ENCODE data around the gene FBXL3. TPM values are rescaled to one million over a fixed set of nuclear protein-coding genes. Genes with fewer than 3 reads are reported as not detected.
A peak's percentile ranks its signal among the peaks of the same experiment; 100 is the strongest.

The FBXL3 gene
- polyA plus RNA-seq, 1 donor from 2014 or later: 43.4 TPM

GRCh38 chr13:76983676-76984075 lies 43.3 kb downstream of the FBXL3 start:
- peaks cover 1% of the 10 kb centered on the region for H3K36me3 Mint-ChIP-seq
- H3K4me1 Mint-ChIP-seq: peaks cover 0 to 2% (median 2%) of the 10 kb centered on the region in 3 donors

GRCh38 chr13:76982061-76982460 lies 44.9 kb downstream of the FBXL3 start:
- Mint-ChIP-seq H3K4me1 (peaks cover 0 to 2% (median 2%) of the 10 kb centered on the region in 3 donors), H3K36me3 (peaks cover 1% of the 10 kb centered on the region), H3K4me3 (no peak overlapping the region), H3K9me3 (no peaks in the 10 kb centered on the region), H3K27ac (no peak overlapping the region), H3K27me3 (peaks cover 12% of the 10 kb centered on the region)

More at GRCh38 chr13:76983676-76984075, 43.3 kb downstream of the FBXL3 start:
- Mint-ChIP-seq H3K9me3 (no peaks in the 10 kb centered on the region), H3K27me3 (peaks cover 16% of the 10 kb centered on the region), H3K4me3 (no peak overlapping the region), H3K27ac (no peak overlapping the region)

GRCh38 chr13:76980075-76980718 lies 46.8 kb downstream of the FBXL3 start:
- Mint-ChIP-seq H3K4me3 (peak overlapping the region in 1 of 4 donors; percentile 68), H3K27me3 (peaks cover 15% of the 10 kb centered on the region), H3K36me3 (peaks cover 1% of the 10 kb centered on the region), H3K4me1 (peaks cover 0 to 2% (median 2%) of the 10 kb centered on the region in 3 donors), H3K27ac (no peak overlapping the region), H3K9me3 (no peaks in the 10 kb centered on the region)

- no peak overlapping the region for H3K27ac Mint-ChIP-seq
- H3K36me3 Mint-ChIP-seq: peaks cover under 1% of the 10 kb centered on the region
- peaks cover 2 to 4% (median 4%) of the 10 kb centered on the region in 3 donors for H3K4me1 Mint-ChIP-seq
- H3K9me3 Mint-ChIP-seq: no peaks in the 10 kb centered on the region
- H3K27me3 Mint-ChIP-seq: peaks cover 22% of the 10 kb centered on the region
- no peak overlapping the region for H3K4me3 Mint-ChIP-seq
These were observed 50.0 kb downstream of the FBXL3 start for GRCh38 chr13:76976929-76977328.

GRCh38 chr13:76976490-76976889 lies 50.5 kb downstream of the FBXL3 start:
- H3K4me1 Mint-ChIP-seq: peaks cover 2 to 4% (median 4%) of the 10 kb centered on the region in 3 donors
- no peak overlapping the region for H3K27ac Mint-ChIP-seq
- H3K36me3 Mint-ChIP-seq: peaks cover 2% of the 10 kb centered on the region
- H3K9me3 Mint-ChIP-seq: no peaks in the 10 kb centered on the region
- H3K4me3 Mint-ChIP-seq: no peak overlapping the region
- H3K27me3 Mint-ChIP-seq: peaks cover 22% of the 10 kb centered on the region

GRCh38 chr13:76975863-76976262 lies 51.1 kb downstream of the FBXL3 start:
- peaks cover 2 to 4% (median 4%) of the 10 kb centered on the region in 3 donors for H3K4me1 Mint-ChIP-seq
- H3K27me3 Mint-ChIP-seq: peaks cover 17% of the 10 kb centered on the region
- H3K36me3 Mint-ChIP-seq: peaks cover 2% of the 10 kb centered on the region
- no peaks in the 10 kb centered on the region for H3K9me3 Mint-ChIP-seq
- no peak overlapping the region for H3K27ac Mint-ChIP-seq
- no peak overlapping the region for H3K4me3 Mint-ChIP-seq

- Mint-ChIP-seq H3K27ac (no peak overlapping the region), H3K9me3 (no peaks in the 10 kb centered on the region), H3K4me3 (no peak overlapping the region), H3K4me1 (peaks cover 0 to 4% (median 4%) of the 10 kb centered on the region in 3 donors), H3K27me3 (peaks cover 17% of the 10 kb centered on the region), H3K36me3 (peaks cover 2% of the 10 kb centered on the region)
These were observed 52.4 kb downstream of the FBXL3 start for GRCh38 chr13:76974618-76974975.

- Mint-ChIP-seq H3K27me3 (peaks cover 16% of the 10 kb centered on the region), H3K9me3 (no peaks in the 10 kb centered on the region), H3K27ac (no peak overlapping the region), H3K36me3 (peaks cover 2% of the 10 kb centered on the region), H3K4me1 (peaks cover 0 to 4% (median 4%) of the 10 kb centered on the region in 3 donors), H3K4me3 (no peak overlapping the region)
These were observed 52.9 kb downstream of the FBXL3 start for GRCh38 chr13:76973920-76974617.

GRCh38 chr13:76971851-76972829 lies 54.8 kb downstream of the FBXL3 start:
- peaks cover 0 to 2% (median 0%) of the 10 kb centered on the region in 3 donors for H3K9me3 Mint-ChIP-seq
- no peak overlapping the region for H3K4me3 Mint-ChIP-seq
- H3K4me1 Mint-ChIP-seq: peaks cover 0 to 4% (median 3%) of the 10 kb centered on the region in 3 donors
- H3K27ac Mint-ChIP-seq: peak overlapping the region in 1 of 3 donors; percentile 8
- peaks cover 19% of the 10 kb centered on the region for H3K27me3 Mint-ChIP-seq
- H3K36me3 Mint-ChIP-seq: peaks cover 2% of the 10 kb centered on the region

- H3K27me3 Mint-ChIP-seq: peaks cover 18% of the 10 kb centered on the region
- H3K27ac Mint-ChIP-seq: no peak overlapping the region
- peaks cover 2% of the 10 kb centered on the region for H3K36me3 Mint-ChIP-seq
These were observed 55.7 kb downstream of the FBXL3 start for GRCh38 chr13:76971215-76971614.

GRCh38 chr13:76969488-76970365 lies 57.2 kb downstream of the FBXL3 start:
- Mint-ChIP-seq H3K27me3 (peaks cover 18% of the 10 kb centered on the region), H3K4me3 (no peak overlapping the region), H3K27ac (no peak overlapping the region), H3K9me3 (peaks cover 0 to 2% (median 0%) of the 10 kb centered on the region in 3 donors), H3K36me3 (peaks cover 2% of the 10 kb centered on the region), H3K4me1 (peaks cover 0 to 4% (median 3%) of the 10 kb centered on the region in 3 donors)

More at GRCh38 chr13:76971215-76971614, 55.7 kb downstream of the FBXL3 start:
- Mint-ChIP-seq H3K4me1 (peaks cover 0 to 4% (median 3%) of the 10 kb centered on the region in 3 donors), H3K4me3 (no peak overlapping the region), H3K9me3 (peaks cover 0 to 2% (median 0%) of the 10 kb centered on the region in 3 donors)

GRCh38 chr13:76968041-76968440 lies 58.9 kb downstream of the FBXL3 start:
- H3K9me3 Mint-ChIP-seq: peaks cover 0 to 2% (median 0%) of the 10 kb centered on the region in 3 donors
- H3K4me1 Mint-ChIP-seq: peaks cover 0 to 4% (median 3%) of the 10 kb centered on the region in 3 donors
- H3K27ac Mint-ChIP-seq: no peak overlapping the region
- no peak overlapping the region for H3K4me3 Mint-ChIP-seq
- H3K36me3 Mint-ChIP-seq: peaks cover 2% of the 10 kb centered on the region
- H3K27me3 Mint-ChIP-seq: peaks cover 21% of the 10 kb centered on the region

GRCh38 chr13:76967031-76967430 lies 59.9 kb downstream of the FBXL3 start:
- Mint-ChIP-seq H3K36me3 (peaks cover 2% of the 10 kb centered on the region), H3K27me3 (peaks cover 15% of the 10 kb centered on the region), H3K9me3 (peaks cover 0 to 2% (median 0%) of the 10 kb centered on the region in 3 donors), H3K4me1 (no peaks in the 10 kb centered on the region), H3K4me3 (no peak overlapping the region), H3K27ac (no peak overlapping the region)
